AG09319 (cell line): ENCODE results near the gene SMPD3.

Experiments
- DNase-seq: peaks from one replicate; pipeline ENCODE4 v3.0.0-alpha.2; 2010; ENCODE audit warnings: low read depth; ENCODE audit errors: extremely low read depth
- TF ChIP-seq, protein P1 (sequence below): IDR thresholded peaks from 2 replicates; pipeline ENCODE4 v1.5.1; 2011; ENCODE audit warnings: low read depth, mild to moderate bottlenecking, inconsistent platforms, low read length, moderate library complexity

Gene SMPD3

DNA sequence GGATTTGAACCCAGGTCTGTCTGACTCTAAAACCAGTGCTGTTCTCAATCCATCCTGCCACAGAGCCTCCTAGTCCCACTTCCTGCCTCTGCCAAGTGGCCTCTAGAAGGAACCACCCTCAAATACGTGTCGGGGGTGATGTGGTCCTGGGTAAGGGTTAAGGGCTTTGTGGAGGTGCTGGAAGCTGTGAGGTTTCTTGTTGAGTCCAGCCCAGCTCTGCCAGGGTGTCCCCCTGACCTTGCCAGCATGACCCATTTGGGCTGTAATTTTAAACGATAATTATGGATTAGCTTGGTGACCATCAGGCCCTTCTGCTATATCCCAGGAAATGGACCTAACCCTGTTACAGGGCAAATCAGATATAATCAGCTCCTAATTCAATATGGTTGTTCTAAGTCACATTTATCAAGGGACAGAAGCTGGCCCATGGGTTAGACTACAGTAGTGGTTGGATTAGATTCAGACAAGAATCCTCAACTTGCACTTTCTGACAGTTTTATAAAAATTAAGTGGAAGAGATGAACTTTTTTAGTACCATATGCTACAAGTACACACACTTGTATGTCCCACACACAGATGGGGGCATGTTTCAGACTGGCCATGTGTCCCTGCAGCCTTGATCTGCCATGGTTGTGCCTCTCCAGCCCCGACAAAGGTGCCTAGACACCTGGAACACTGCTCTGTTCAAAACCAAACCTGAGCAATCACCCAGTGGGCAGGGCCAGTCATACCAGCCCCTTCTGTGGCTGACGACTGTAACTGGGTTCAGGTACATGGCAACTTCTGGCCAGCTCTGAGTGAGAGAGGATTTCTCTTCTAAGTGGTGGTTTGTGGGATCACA is 48.0 kb downstream of the SMPD3 start:
- DNase-seq: no peak
- TF ChIP-seq, protein P1, sequence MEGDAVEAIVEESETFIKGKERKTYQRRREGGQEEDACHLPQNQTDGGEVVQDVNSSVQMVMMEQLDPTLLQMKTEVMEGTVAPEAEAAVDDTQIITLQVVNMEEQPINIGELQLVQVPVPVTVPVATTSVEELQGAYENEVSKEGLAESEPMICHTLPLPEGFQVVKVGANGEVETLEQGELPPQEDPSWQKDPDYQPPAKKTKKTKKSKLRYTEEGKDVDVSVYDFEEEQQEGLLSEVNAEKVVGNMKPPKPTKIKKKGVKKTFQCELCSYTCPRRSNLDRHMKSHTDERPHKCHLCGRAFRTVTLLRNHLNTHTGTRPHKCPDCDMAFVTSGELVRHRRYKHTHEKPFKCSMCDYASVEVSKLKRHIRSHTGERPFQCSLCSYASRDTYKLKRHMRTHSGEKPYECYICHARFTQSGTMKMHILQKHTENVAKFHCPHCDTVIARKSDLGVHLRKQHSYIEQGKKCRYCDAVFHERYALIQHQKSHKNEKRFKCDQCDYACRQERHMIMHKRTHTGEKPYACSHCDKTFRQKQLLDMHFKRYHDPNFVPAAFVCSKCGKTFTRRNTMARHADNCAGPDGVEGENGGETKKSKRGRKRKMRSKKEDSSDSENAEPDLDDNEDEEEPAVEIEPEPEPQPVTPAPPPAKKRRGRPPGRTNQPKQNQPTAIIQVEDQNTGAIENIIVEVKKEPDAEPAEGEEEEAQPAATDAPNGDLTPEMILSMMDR: no peak

DNA sequence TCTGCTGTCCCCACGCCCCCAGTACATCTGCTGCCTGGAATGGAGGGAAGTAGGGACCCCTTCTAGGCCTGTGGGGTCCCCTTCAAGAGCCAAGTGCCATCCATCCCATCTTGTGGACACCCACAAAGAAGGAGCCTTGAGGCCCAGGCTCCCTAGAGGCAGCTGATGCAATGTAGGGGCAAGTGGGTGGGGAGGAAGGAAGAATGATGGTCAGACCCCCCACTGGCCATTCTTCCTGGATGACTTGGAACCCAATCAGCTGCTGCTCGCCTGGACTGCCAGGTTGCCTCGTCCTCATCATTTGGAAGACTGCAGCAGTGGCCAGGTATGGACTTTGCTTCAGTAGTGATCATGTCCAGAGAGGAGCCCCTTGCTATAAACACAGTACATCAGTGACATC is 48.9 kb downstream of the SMPD3 start:
- TF ChIP-seq, protein P1: no peak
- no peak for DNase-seq

DNA sequence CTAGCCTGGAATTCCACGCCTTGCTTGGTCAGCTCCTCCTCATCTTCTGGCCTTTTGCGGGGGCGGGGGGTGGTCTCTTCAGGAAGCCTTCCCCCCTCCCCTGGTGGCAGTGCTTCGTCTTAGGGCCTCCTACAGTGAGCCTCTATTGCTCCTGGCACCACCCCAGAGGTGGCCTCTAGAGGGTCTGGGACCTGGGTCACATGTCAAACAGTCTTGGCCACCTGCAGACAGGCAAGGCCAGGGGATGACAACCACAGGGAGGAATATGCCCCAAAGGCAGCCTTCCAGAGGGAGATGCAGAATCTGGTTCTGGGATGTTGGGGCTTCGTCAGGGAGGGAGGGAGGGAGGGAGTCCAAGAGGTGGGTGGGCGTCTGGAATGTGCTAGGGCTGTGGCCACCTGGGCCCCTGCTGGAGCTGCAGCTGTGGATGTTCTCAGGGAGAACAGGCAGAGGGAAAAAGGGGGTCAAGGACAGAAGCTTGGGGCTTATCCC is 50.6 kb downstream of the SMPD3 start:
- no peak for DNase-seq
- TF ChIP-seq, protein P1: no peak

DNA sequence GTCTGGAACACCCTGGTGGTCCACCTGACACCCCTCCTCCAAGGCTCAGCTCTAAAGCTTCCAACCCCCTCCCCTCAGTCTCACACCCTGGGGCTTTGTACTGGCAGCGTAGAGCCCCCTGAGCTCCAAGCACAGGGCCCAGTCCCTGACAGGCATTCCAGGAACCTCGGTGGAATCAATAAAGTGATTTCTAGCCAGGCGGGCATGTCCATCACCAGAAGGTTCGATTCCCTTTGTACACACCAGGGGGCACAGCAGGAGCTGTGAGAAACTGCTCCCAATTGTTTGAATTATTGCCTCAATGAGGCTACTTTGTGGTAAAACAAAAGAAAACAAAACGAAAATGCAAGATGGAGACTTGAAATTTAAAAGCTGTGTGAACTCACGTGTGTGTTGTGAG is 51.8 kb downstream of the SMPD3 start:
- peak; percentile 4 for DNase-seq
- TF ChIP-seq, protein P1: peak; percentile 60

DNA sequence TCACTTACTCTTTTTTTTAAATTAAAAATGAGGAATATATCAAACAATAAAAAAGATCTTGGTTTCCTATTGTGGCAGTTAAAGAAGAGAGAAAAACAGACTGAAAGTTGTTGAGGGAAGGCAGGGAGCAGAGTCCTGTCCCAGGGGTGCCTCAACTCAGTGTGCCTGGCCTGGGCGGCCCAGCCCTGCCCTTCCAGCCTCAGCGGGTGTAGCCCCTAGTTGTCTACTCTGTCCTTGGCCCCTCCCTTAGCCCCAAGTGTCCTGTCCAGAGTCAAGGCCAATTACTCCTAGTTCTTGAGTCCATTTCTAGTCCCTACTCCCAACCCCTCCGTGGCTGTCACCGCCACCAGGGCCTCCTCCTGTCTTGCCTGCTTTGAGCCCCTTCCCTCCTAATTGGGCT is 52.5 kb downstream of the SMPD3 start:
- no peak for DNase-seq
- TF ChIP-seq, protein P1: no peak

DNA sequence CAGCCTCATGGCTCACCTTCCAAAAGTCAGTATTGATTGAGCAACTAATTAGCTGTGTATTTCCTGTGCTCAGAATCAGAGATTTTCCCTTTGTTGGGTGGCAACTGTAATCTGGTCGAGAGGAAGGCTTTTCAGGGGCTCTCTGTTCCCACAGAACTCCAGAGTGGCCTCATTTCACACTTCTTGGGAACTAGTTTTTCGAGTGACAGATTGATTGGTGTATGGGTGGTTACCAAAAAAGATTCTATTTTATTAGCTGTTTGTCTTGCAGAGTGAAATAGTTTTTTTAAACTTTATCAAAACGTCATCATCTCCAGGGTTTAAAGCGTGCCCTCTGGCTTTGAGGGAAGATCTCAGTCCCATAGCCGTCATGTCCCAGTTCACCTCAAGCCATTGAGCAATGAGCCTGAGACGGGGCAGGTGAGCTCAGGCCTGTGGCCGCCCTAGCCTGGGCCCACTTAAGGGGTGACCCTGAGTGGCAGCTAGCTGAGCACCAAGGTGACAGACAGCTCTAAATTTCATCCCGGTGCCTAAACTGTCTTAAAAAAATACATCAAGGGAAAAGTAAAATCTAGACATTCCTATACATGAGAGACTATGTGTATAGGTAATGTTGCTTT is 53.0 kb downstream of the SMPD3 start:
- no peak for DNase-seq
- TF ChIP-seq, protein P1: no peak

DNA sequence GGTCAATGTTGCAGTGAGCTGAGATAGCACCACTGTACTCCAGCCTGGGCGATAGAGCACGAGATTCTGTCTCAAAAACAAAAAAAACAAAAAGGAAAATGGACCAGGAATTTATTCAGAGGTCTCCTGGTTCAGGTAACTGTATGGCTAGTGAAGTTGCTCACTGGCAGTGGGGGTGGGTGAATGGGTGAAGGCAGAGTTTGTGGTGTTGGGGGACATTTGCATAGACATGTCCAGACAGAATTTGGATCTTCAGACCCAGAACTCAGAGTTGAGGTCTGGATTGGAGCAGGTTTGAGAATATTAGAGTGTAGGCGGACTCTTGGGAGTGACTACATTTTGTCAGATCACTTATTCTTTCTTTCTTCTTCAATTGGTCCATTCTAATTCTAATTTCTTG is 55.0 kb downstream of the SMPD3 start:
- TF ChIP-seq, protein P1: no peak
- no peak for DNase-seq
